ENCODE measurements around the gene IQGAP2.

The IQGAP2 gene

GRCh38 chr5:76689321-76690036, 286.4 kb downstream of the IQGAP2 start:
- H3K4me2 ChIP-seq (ENCODE audit: low read length): no peak overlapping the region
- no peaks in the 10 kb centered on the region for H3K27me3 ChIP-seq (ENCODE audit: control insufficient read depth, insufficient read depth, low read length)
- H2AFZ ChIP-seq: no peak overlapping the region
- no peak overlapping the region for H3K27ac ChIP-seq
- TF ChIP-seq CTCF (IDR thresholded peaks at IDR 0.05): no peak
- no peaks in the 10 kb centered on the region for H3K36me3 ChIP-seq (ENCODE audit: control insufficient read depth, insufficient read depth, low read length)
- no peak overlapping the region for H3K4me3 ChIP-seq (ENCODE audit: low read depth, low read length)
- no peaks in the 10 kb centered on the region for H3K9me3 ChIP-seq (ENCODE audit: control insufficient read depth, low read length)
- H3K79me2 ChIP-seq: no peaks in the 10 kb centered on the region
- H3K9ac ChIP-seq: no peak overlapping the region
- H3K4me1 ChIP-seq: no peaks in the 10 kb centered on the region

- Histone ChIP-seq H3K27ac (no peak overlapping the region), H3K9me3 (ENCODE audit: control insufficient read depth, low read length) (no peaks in the 10 kb centered on the region), H3K79me2 (no peaks in the 10 kb centered on the region), H3K36me3 (ENCODE audit: control insufficient read depth, insufficient read depth, low read length) (no peaks in the 10 kb centered on the region), H3K27me3 (ENCODE audit: control insufficient read depth, insufficient read depth, low read length) (no peaks in the 10 kb centered on the region), H3K4me3 (ENCODE audit: low read depth, low read length) (no peak overlapping the region), H2AFZ (no peak overlapping the region), H3K9ac (no peak overlapping the region), H3K4me2 (ENCODE audit: low read length) (no peak overlapping the region), H3K4me1 (no peaks in the 10 kb centered on the region)
- TF ChIP-seq CTCF (IDR thresholded peaks at IDR 0.05): no peak
These were observed 287.1 kb downstream of the IQGAP2 start for GRCh38 chr5:76690037-76690679.

GRCh38 chr5:76690704-76691466, 287.8 kb downstream of the IQGAP2 start:
- Histone ChIP-seq H3K36me3 (ENCODE audit: control insufficient read depth, insufficient read depth, low read length) (no peaks in the 10 kb centered on the region), H3K4me1 (no peaks in the 10 kb centered on the region), H3K27me3 (ENCODE audit: control insufficient read depth, insufficient read depth, low read length) (no peaks in the 10 kb centered on the region), H3K9me3 (ENCODE audit: control insufficient read depth, low read length) (no peaks in the 10 kb centered on the region), H3K9ac (no peak overlapping the region), H3K79me2 (no peaks in the 10 kb centered on the region), H3K4me3 (ENCODE audit: low read depth, low read length) (no peak overlapping the region), H3K27ac (no peak overlapping the region), H3K4me2 (ENCODE audit: low read length) (no peak overlapping the region), H2AFZ (no peak overlapping the region)
- no peak for TF ChIP-seq CTCF (IDR thresholded peaks at IDR 0.05)

- H3K27ac ChIP-seq: no peak overlapping the region
- no peak overlapping the region for H2AFZ ChIP-seq
- no peaks in the 10 kb centered on the region for H3K4me1 ChIP-seq
- H3K36me3 ChIP-seq (ENCODE audit: control insufficient read depth, insufficient read depth, low read length): no peaks in the 10 kb centered on the region
- H3K79me2 ChIP-seq: no peaks in the 10 kb centered on the region
- no peak overlapping the region for H3K4me2 ChIP-seq (ENCODE audit: low read length)
- TF ChIP-seq CTCF (IDR thresholded peaks at IDR 0.05): no peak
- H3K9ac ChIP-seq: no peak overlapping the region
- H3K4me3 ChIP-seq (ENCODE audit: low read depth, low read length): no peak overlapping the region
- H3K9me3 ChIP-seq (ENCODE audit: control insufficient read depth, low read length): no peaks in the 10 kb centered on the region
- H3K27me3 ChIP-seq (ENCODE audit: control insufficient read depth, insufficient read depth, low read length): no peaks in the 10 kb centered on the region
These were observed 288.6 kb downstream of the IQGAP2 start for GRCh38 chr5:76691467-76692273.
